ENCODE results near the gene GSX2. TPM values are rescaled to one million over a fixed set of nuclear protein-coding genes. Genes with fewer than 3 reads are reported as not detected.

Gene GSX2
- total RNA-seq, 1 donor from 2014 or later, result not detected

DNA sequence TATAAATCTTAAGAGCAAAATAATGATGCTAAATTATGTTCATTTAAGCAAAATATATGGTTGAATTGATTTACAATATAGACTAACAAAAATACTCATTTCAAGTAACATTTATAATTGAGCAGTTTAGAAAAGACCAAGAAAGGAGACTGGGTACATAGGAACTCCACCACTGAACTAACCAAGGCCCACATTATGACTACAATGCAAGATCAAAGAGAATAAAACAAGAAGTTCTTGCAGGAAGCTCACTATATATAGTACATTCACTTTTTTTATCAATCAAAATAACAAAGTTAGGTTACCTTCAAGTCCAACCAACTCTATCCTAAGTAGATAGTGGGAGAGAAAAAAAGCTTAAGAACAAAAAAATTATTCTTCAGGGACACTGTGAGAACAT is 43.6 kb upstream of the GSX2 start:
- H3K4me3 Mint-ChIP-seq (ENCODE audit: unreplicated experiment), result no peak overlapping the region
- DNase-seq, result no peak
- no peaks in the 10 kb centered on the region for H3K9me3 Mint-ChIP-seq (ENCODE audit: unreplicated experiment)
- TF ChIP-seq, protein P1, sequence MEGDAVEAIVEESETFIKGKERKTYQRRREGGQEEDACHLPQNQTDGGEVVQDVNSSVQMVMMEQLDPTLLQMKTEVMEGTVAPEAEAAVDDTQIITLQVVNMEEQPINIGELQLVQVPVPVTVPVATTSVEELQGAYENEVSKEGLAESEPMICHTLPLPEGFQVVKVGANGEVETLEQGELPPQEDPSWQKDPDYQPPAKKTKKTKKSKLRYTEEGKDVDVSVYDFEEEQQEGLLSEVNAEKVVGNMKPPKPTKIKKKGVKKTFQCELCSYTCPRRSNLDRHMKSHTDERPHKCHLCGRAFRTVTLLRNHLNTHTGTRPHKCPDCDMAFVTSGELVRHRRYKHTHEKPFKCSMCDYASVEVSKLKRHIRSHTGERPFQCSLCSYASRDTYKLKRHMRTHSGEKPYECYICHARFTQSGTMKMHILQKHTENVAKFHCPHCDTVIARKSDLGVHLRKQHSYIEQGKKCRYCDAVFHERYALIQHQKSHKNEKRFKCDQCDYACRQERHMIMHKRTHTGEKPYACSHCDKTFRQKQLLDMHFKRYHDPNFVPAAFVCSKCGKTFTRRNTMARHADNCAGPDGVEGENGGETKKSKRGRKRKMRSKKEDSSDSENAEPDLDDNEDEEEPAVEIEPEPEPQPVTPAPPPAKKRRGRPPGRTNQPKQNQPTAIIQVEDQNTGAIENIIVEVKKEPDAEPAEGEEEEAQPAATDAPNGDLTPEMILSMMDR (IDR thresholded peaks at IDR 0.05; ENCODE audit: partially characterized antibody, unreplicated experiment), result no peak
- H3K27me3 Mint-ChIP-seq (ENCODE audit: unreplicated experiment), result no peaks in the 10 kb centered on the region
- H3K27ac Mint-ChIP-seq (ENCODE audit: unreplicated experiment), result no peak overlapping the region
- no peaks in the 10 kb centered on the region for H3K36me3 Mint-ChIP-seq (ENCODE audit: unreplicated experiment)
- peaks cover 4% of the 10 kb centered on the region for H3K4me1 Mint-ChIP-seq (ENCODE audit: low read depth, unreplicated experiment)

DNA sequence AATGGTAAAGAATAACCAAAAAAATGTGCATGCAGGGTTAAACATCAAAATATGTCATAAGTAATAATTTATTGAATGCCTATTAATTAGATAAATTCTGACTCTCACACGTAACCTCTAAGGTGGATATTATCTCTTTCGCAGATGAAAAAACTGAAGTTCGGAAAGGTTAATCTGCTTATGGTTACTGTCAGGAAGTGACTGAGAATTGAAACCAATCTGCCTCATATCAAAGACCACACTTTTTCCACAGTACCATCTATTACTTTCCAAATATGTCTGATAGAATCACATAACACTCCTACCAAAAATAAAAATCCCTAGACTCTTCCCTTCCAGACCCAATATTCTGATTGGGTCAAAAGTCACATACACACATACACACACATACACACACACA is 41.8 kb upstream of the GSX2 start:
- peaks cover 6% of the 10 kb centered on the region for H3K4me1 Mint-ChIP-seq (ENCODE audit: low read depth, unreplicated experiment)
- no peak overlapping the region for H3K4me3 Mint-ChIP-seq (ENCODE audit: unreplicated experiment)
- no peaks in the 10 kb centered on the region for H3K36me3 Mint-ChIP-seq (ENCODE audit: unreplicated experiment)
- H3K27ac Mint-ChIP-seq (ENCODE audit: unreplicated experiment), result no peak overlapping the region
- TF ChIP-seq, protein P1 (IDR thresholded peaks at IDR 0.05; ENCODE audit: partially characterized antibody, unreplicated experiment), result no peak
- no peaks in the 10 kb centered on the region for H3K9me3 Mint-ChIP-seq (ENCODE audit: unreplicated experiment)
- H3K27me3 Mint-ChIP-seq (ENCODE audit: unreplicated experiment), result no peaks in the 10 kb centered on the region
- no peak for DNase-seq

DNA sequence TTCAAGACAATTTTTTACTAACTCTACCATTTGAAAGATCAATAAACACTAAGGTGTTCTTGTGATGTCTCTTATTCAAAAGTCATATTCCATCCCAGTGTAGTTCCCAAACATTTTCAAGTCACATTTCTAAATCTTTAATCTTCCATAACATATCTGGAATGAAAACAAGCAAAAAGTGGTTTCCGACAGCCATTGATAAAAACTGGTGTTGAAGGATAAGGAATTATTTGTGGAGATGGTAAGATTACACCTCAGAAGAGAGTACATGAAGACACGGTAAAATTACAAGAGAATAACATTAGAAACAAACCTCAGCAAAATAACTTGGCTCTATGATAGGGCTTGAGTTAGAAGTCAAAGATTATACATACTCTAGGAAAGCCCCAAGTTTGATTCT is 39.8 kb upstream of the GSX2 start:
- no peak for DNase-seq
- H3K27ac Mint-ChIP-seq (ENCODE audit: unreplicated experiment), result no peak overlapping the region
- peaks cover 5% of the 10 kb centered on the region for H3K9me3 Mint-ChIP-seq (ENCODE audit: unreplicated experiment)
- H3K4me1 Mint-ChIP-seq (ENCODE audit: low read depth, unreplicated experiment), result peaks cover 3% of the 10 kb centered on the region
- H3K4me3 Mint-ChIP-seq (ENCODE audit: unreplicated experiment), result no peak overlapping the region
- peaks cover 4% of the 10 kb centered on the region for H3K27me3 Mint-ChIP-seq (ENCODE audit: unreplicated experiment)
- TF ChIP-seq, protein P1 (IDR thresholded peaks at IDR 0.05; ENCODE audit: partially characterized antibody, unreplicated experiment), result no peak
- H3K36me3 Mint-ChIP-seq (ENCODE audit: unreplicated experiment), result no peaks in the 10 kb centered on the region

DNA sequence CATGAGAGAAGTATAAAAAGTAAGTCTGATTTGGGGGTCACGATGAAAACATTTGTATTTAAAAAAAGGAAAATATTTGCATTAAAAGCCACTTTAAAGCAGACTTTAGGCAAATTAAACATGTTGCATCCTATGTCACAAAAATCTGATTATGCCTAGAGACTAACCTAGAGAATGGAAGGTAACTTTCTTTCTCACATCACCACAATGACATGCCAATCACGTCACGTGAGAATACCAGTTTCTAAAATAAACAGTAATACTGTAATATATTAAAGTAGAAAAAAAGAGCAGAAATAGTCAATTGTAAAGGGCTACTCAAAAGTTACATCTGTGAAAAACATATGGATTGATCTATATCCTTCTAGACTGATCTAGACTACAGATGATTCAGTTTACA is 38.9 kb upstream of the GSX2 start:
- Mint-ChIP-seq H3K27me3 (ENCODE audit: unreplicated experiment) (peaks cover 4% of the 10 kb centered on the region), H3K4me1 (ENCODE audit: low read depth, unreplicated experiment) (peaks cover 5% of the 10 kb centered on the region), H3K27ac (ENCODE audit: unreplicated experiment) (no peak overlapping the region), H3K4me3 (ENCODE audit: unreplicated experiment) (no peak overlapping the region), H3K36me3 (ENCODE audit: unreplicated experiment) (no peaks in the 10 kb centered on the region), H3K9me3 (ENCODE audit: unreplicated experiment) (peaks cover 6% of the 10 kb centered on the region)
- TF ChIP-seq, protein P1 (IDR thresholded peaks at IDR 0.05; ENCODE audit: partially characterized antibody, unreplicated experiment), result no peak
- DNase-seq, result no peak

DNA sequence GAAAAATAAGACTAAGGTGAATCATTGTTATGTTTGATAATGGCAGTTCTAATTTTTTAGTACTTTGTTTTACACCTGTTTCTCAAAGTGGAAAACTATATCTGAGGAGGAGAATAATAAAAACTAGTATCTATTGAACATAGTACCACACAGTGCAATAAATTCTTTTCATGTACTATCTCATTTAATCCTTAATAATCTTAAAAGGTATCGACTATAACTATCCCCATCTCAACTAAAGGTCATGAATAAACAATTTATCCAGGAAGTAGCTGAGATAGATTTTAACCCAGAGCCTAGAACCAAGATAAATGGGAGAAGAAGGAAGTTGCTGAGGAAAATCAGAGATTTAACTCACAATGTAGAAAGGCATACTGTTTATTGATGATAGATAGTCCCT is 38.1 kb upstream of the GSX2 start:
- Mint-ChIP-seq H3K9me3 (ENCODE audit: unreplicated experiment) (peaks cover 6% of the 10 kb centered on the region), H3K36me3 (ENCODE audit: unreplicated experiment) (no peaks in the 10 kb centered on the region), H3K27me3 (ENCODE audit: unreplicated experiment) (peaks cover 4% of the 10 kb centered on the region), H3K4me1 (ENCODE audit: low read depth, unreplicated experiment) (peaks cover 5% of the 10 kb centered on the region), H3K27ac (ENCODE audit: unreplicated experiment) (no peak overlapping the region), H3K4me3 (ENCODE audit: unreplicated experiment) (no peak overlapping the region)
- TF ChIP-seq, protein P1 (IDR thresholded peaks at IDR 0.05; ENCODE audit: partially characterized antibody, unreplicated experiment), result no peak
- no peak for DNase-seq

All from glutamatergic neuron (in vitro differentiated cells).